ENCODE results near the gene TNNT2.

Gene TNNT2

GRCh38 chr1:201403359-201403758 is 25.9 kb upstream of the TNNT2 start:
- no peak overlapping the region for H3K4me3 ChIP-seq (ENCODE audit: low read depth, low read length)
- no peak for TF ChIP-seq CTCF (IDR thresholded peaks at IDR 0.05; ENCODE audit: borderline replicate concordance, insufficient read depth, low read depth, low read length)

DNA sequence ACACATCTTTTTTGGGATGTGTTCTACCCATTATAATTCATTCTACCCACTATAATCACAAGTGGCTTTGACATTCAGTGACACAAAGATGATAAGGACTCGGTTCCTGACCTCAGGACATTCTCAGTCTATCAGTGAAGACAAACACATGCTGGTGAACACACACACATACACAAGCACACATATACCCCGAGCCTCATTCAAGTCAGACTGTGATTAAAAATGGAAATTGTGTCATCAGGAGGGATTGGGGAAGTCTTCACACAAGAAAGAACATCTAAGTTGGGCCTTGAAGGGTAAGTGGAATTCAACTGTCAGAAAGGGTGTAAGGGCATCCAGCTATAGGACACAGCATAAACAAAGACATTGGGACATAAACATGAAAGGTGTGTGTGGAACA is 24.2 kb upstream of the TNNT2 start:
- TF ChIP-seq CTCF (IDR thresholded peaks at IDR 0.05; ENCODE audit: borderline replicate concordance, insufficient read depth, low read depth, low read length) = no peak
- no peak overlapping the region for H3K4me3 ChIP-seq (ENCODE audit: low read depth, low read length)

GRCh38 chr1:201400852-201401230 is 23.4 kb upstream of the TNNT2 start:
- H3K4me3 ChIP-seq (ENCODE audit: low read depth, low read length) = no peak overlapping the region
- no peak for TF ChIP-seq CTCF (IDR thresholded peaks at IDR 0.05; ENCODE audit: borderline replicate concordance, insufficient read depth, low read depth, low read length)

- no peak overlapping the region for H3K4me3 ChIP-seq (ENCODE audit: low read depth, low read length)
- no peak for TF ChIP-seq CTCF (IDR thresholded peaks at IDR 0.05; ENCODE audit: borderline replicate concordance, insufficient read depth, low read depth, low read length)
Measured at GRCh38 chr1:201400212-201400851, 22.9 kb upstream of the TNNT2 start.

DNA sequence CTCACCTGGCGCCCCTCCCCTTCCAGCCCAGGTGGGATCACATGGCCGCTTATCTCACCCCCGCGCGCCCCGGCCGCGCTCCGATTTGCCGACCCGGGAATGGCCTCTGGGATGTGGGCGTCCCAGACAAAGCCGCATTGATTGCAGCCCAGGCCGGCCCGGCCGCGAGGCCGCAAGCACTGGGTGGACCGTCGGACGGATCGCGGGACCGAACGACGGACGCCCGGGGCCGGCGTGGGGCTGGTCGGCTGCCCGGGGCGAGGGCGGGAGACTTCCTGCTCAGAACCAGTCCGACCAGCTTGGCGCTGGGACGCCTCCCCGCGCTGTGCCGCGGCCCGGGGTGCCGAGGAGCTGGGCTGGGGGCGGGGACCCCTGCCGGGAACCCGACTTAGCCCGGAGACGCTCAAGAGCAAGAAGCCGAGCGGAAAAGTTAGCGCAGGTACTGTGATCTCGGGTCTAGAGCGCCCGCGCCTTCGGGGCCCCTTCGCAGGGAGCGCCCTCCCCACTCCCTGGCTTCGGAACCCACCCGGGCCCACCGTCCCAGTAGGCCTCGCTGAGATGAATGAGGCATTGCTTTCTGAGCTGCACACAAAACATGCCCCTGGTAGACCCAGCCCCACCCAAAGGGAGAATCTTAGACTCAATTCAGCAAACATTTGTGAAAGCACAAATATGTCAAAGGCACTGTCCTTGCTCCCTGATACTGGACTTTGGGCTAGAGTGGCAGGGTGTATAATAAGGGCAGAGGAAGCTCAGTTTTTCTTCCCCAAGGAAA is 22.1 kb upstream of the TNNT2 start:
- H3K4me3 ChIP-seq (ENCODE audit: low read depth, low read length) = no peak overlapping the region
- no peak for TF ChIP-seq CTCF (IDR thresholded peaks at IDR 0.05; ENCODE audit: borderline replicate concordance, insufficient read depth, low read depth, low read length)

- TF ChIP-seq CTCF (IDR thresholded peaks at IDR 0.05; ENCODE audit: borderline replicate concordance, insufficient read depth, low read depth, low read length) = no peak
- no peak within 1 kb of the TSS for H3K4me3 ChIP-seq (ENCODE audit: low read depth, low read length)
Measured at GRCh38 chr1:201399018-201399351, 21.5 kb upstream of the TNNT2 start, which contains the start of gene LAD1. Gene LAD1 (minus strand): TSS chr1:201399324. CDS start chr1:201399306, 18 bp downstream.

GRCh38 chr1:201397675-201398074 is 20.2 kb upstream of the TNNT2 start:
- no peak for TF ChIP-seq CTCF (IDR thresholded peaks at IDR 0.05; ENCODE audit: borderline replicate concordance, insufficient read depth, low read depth, low read length)
- no peak overlapping the region for H3K4me3 ChIP-seq (ENCODE audit: low read depth, low read length)
